Panc1 (cell line): ENCODE results near the gene OR2T8. TPM values are rescaled to one million over a fixed set of nuclear protein-coding genes. Genes with fewer than 3 reads are reported as not detected.

Experiments
- ATAC-seq: fragments of 200-7000 bp; cut with Tn5 transposase; 2 replicates; pipeline ENCODE4 v1.9.1; 2020; ENCODE audit warnings: mild to moderate bottlenecking, moderate library complexity
- BruUV-seq: library from RNA; stranded (reverse); fragments of 400-500 nt; replicated peaks from 2 replicates; lab custom pipeline; 2021; lab: Mats Ljungman, UMichigan
- CTCF ChIA-PET: fragments of 300-600 bp; sonication (Branson Sonifier 250); formaldehyde crosslinking; loops from one replicate; lab custom pipeline; 2022; ENCODE audit warnings: antibody characterized with exemption; lab: Charles Lee
- POLR2A ChIA-PET: fragments of 300-600 bp; sonication (Branson Sonifier 250); formaldehyde crosslinking; loops from one replicate; lab custom pipeline; 2022; ENCODE audit warnings: antibody characterized with exemption; lab: Charles Lee
- DNase-seq: peaks from one replicate; pipeline ENCODE4 v3.0.0-alpha.2; 2010; ENCODE audit warnings: low read depth, low spot score
- H3K27ac ChIP-seq: 2 replicates; pipeline ENCODE4 v1.5.1; 2011; ENCODE audit warnings: mild to moderate bottlenecking, low read length, inconsistent platforms
- H3K27me3 ChIP-seq: fragments of 200-500 bp; sonication (Bioruptor generic); 2 replicates; pipeline ENCODE4 v1.6.0; 2014; ENCODE audit warnings: low read length, inconsistent platforms; ENCODE audit not compliant: control insufficient read depth, insufficient read depth
- H3K36me3 ChIP-seq: fragments of 200-500 bp; sonication (Bioruptor generic); 2 replicates; pipeline ENCODE4 v1.5.1; 2014; ENCODE audit warnings: inconsistent platforms, mild to moderate bottlenecking, low read length, moderate library complexity; ENCODE audit not compliant: control insufficient read depth, insufficient read depth
- H3K4me1 ChIP-seq: 2 replicates; pipeline ENCODE4 v1.5.1; 2011; ENCODE audit warnings: inconsistent platforms, mild to moderate bottlenecking, low read length, moderate library complexity; ENCODE audit not compliant: control insufficient read depth, insufficient read depth
- H3K4me3 ChIP-seq, 2 experiments: 2 replicates each; pipeline ENCODE4 v1.5.1; 2011 to 2012; ENCODE audit warnings: low read depth in 2 of 2, low read length in 2 of 2, mild to moderate bottlenecking in 2 of 2, inconsistent platforms in 1 of 2, moderate library complexity in 1 of 2
- H3K9me3 ChIP-seq: fragments of 200-500 bp; sonication (Bioruptor generic); 2 replicates; pipeline ENCODE4 v1.5.1; 2014; ENCODE audit warnings: low read depth, mild to moderate bottlenecking, inconsistent platforms, low read length, moderate library complexity; ENCODE audit not compliant: control insufficient read depth, insufficient read depth
- CTCF ChIP-seq: fragments of 450-650 bp; IDR thresholded peaks from 2 replicates; pipeline ENCODE4 v1.5.1; 2017; ENCODE audit warnings: mild to moderate bottlenecking
- POLR2AphosphoS5 ChIP-seq: IDR thresholded peaks from 2 replicates; pipeline ENCODE4 v1.6.1; 2012; ENCODE audit warnings: mild to moderate bottlenecking, low read depth, low read length, moderate library complexity
- REST ChIP-seq, 2 experiments: IDR thresholded peaks; 2 replicates each; pipeline ENCODE4 v1.6.1; 2011 to 2012; ENCODE audit warnings: low read depth in 2 of 2, control low read depth in 1 of 2, low read length in 1 of 2, mild to moderate bottlenecking in 1 of 2, moderate library complexity in 1 of 2; ENCODE audit not compliant: insufficient read depth in 1 of 2
- SIN3A ChIP-seq: IDR thresholded peaks from 2 replicates; pipeline ENCODE4 v1.6.1; 2012; ENCODE audit warnings: low read depth, mild to moderate bottlenecking, low read length, moderate library complexity, borderline replicate concordance; ENCODE audit not compliant: insufficient read depth
- TCF7L2 ChIP-seq: IDR thresholded peaks from 2 replicates; pipeline ENCODE4 v1.6.1; 2011; ENCODE audit warnings: mild to moderate bottlenecking, low read depth, low read length, inconsistent platforms
- in situ Hi-C: cut with HindIII; loops from 2 replicates; pipeline ENCODE4 v1.10.0; 2016; ENCODE audit warnings: low sequenced_read_pairs, low pct_unique_long_range_greater_than_20kb
- intact Hi-C: fragments of 100-400 bp; cut with micrococcal nuclease; formaldehyde crosslinking; loops from one replicate; pipeline ENCODE4 v1.10.0; 2022; ENCODE audit not compliant: unreplicated experiment
- total RNA-seq: library from RNA; stranded (reverse); gene quantifications from one replicate; pipeline ENCODE4 v1.2.1, GENCODE V29; 2021; ENCODE audit not compliant: unreplicated experiment

The OR2T8 gene
- total RNA-seq, 1 experiment from 2014 or later, result not detected

GRCh38 chr1:247905181-247905580 lies 14.9 kb upstream of the OR2T8 start:
- CTCF ChIA-PET, result no interaction called here
- POLR2A ChIA-PET, result no interaction called here
- ATAC-seq (no peak), DNase-seq (no peak)
- Histone ChIP-seq H3K27me3 (no peaks in the 10 kb centered on the region), H3K4me1 (no peaks in the 10 kb centered on the region), H3K36me3 (no peaks in the 10 kb centered on the region), H3K9me3 (no peaks in the 10 kb centered on the region), H3K4me3 (no peak overlapping the region), H3K27ac (no peak overlapping the region)
- intact Hi-C loops (no loop called here), in situ Hi-C loops (no loop called here)
- TF ChIP-seq REST (IDR thresholded peaks at IDR 0.05; ENCODE audit: insufficient read depth in 1 of 2, low read depth in 2 of 2, low read length in 1 of 2) (no peak), CTCF (no peak), SIN3A (no peak), TCF7L2 (no peak), POLR2AphosphoS5 (no peak)
- no TSS peak for BruUV-seq

GRCh38 chr1:247905910-247906503 lies 14.0 kb upstream of the OR2T8 start:
- TF ChIP-seq SIN3A, result no peak
- TF ChIP-seq TCF7L2, result no peak
- peak; percentile 7 for DNase-seq
- no peaks in the 10 kb centered on the region for H3K27me3 ChIP-seq
- H3K27ac ChIP-seq, result no peak overlapping the region
- ATAC-seq, result peak; percentile 78
- no peaks in the 10 kb centered on the region for H3K4me1 ChIP-seq
- CTCF ChIA-PET, result no interaction called here
- intact Hi-C loops (no loop called here), in situ Hi-C loops (no loop called here)
- H3K36me3 ChIP-seq, result no peaks in the 10 kb centered on the region
- POLR2A ChIA-PET, result no interaction called here
- H3K9me3 ChIP-seq, result no peaks in the 10 kb centered on the region
- no TSS peak for BruUV-seq
- peak overlapping the region; percentile 13 to 41 for H3K4me3 ChIP-seq

GRCh38 chr1:247906504-247907047 lies 13.5 kb upstream of the OR2T8 start:
- ChIA-PET CTCF (interaction anchor here (0.7 kb wide), 1 partner anchor 145 kb away, joined by 4 read pairs; no protein-coding TSS in a partner anchor), POLR2A (no interaction called here)
- ATAC-seq (peak; percentile 93), DNase-seq (peak; percentile 33)
- H3K9me3 ChIP-seq, result no peaks in the 10 kb centered on the region
- TF ChIP-seq POLR2AphosphoS5, result no peak
- no peak for TF ChIP-seq REST (IDR thresholded peaks at IDR 0.05; ENCODE audit: insufficient read depth in 1 of 2, low read depth in 2 of 2, low read length in 1 of 2)
- TF ChIP-seq CTCF, result no peak
- TF ChIP-seq SIN3A, result no peak
- TF ChIP-seq TCF7L2, result no peak
- H3K27me3 ChIP-seq, result no peaks in the 10 kb centered on the region
- peak overlapping the region; percentile 13 to 41 for H3K4me3 ChIP-seq
- H3K36me3 ChIP-seq, result no peaks in the 10 kb centered on the region
- in situ Hi-C loops, result no loop called here
- intact Hi-C loops, result no loop called here
- no TSS peak for BruUV-seq
- H3K27ac ChIP-seq, result no peak overlapping the region
- H3K4me1 ChIP-seq, result no peaks in the 10 kb centered on the region
